ENCODE data around the gene BMPR1B. TPM values are rescaled to one million over a fixed set of nuclear protein-coding genes. Genes with fewer than 3 reads are reported as not detected.
A peak's percentile ranks its signal among the peaks of the same experiment; 100 is the strongest.

The BMPR1B gene
- total RNA-seq, 1 experiment from 2014 or later, result not detected

- TF ChIP-seq ZBTB33 (IDR thresholded peaks at IDR 0.05; ENCODE audit: extremely low read depth, insufficient replicate concordance, low read length) (no peak), FOSL1 (IDR thresholded peaks at IDR 0.05; ENCODE audit: low read depth) (no peak), EZH2 (IDR thresholded peaks at IDR 0.05) (no peak), MAX (IDR thresholded peaks at IDR 0.05) (no peak), SRF (IDR thresholded peaks at IDR 0.05; ENCODE audit: low read depth) (no peak), REST (IDR thresholded peaks at IDR 0.05; ENCODE audit: low read depth) (no peak), EZH2phosphoT487 (IDR thresholded peaks at IDR 0.05; ENCODE audit: borderline replicate concordance) (no peak), RAD21 (IDR thresholded peaks at IDR 0.05; ENCODE audit: low read depth) (no peak), SIN3A (IDR thresholded peaks at IDR 0.05; ENCODE audit: low read depth) (no peak), ZFX (IDR thresholded peaks at IDR 0.05) (no peak), POLR2AphosphoS5 (IDR thresholded peaks at IDR 0.05; ENCODE audit: low read depth, low read length) (no peak), CEBPB (IDR thresholded peaks at IDR 0.05; ENCODE audit: low read depth) (no peak), CTCF (IDR thresholded peaks at IDR 0.05 in 2 of 3, conservative IDR thresholded peaks at IDR 0.05 in 1 of 3; ENCODE audit: borderline replicate concordance in 1 of 3, insufficient read depth in 1 of 3, low read depth in 2 of 3, low read length in 2 of 3) (no peak), SP1 (IDR thresholded peaks at IDR 0.05; ENCODE audit: low read depth) (no peak), YY1 (IDR thresholded peaks at IDR 0.05; ENCODE audit: extremely low read depth, insufficient replicate concordance, low read depth, low read length) (no peak), EGR1 (IDR thresholded peaks at IDR 0.05; ENCODE audit: low read depth) (no peak), ZNF274 (IDR thresholded peaks at IDR 0.05; ENCODE audit: low read depth, low read length) (no peak), ELF1 (IDR thresholded peaks at IDR 0.05; ENCODE audit: borderline replicate concordance, low read depth) (no peak), JUND (IDR thresholded peaks at IDR 0.05) (no peak), POLR2A (IDR thresholded peaks at IDR 0.05; ENCODE audit: borderline replicate concordance, extremely low read depth, insufficient read depth, insufficient read length) (no peak)
- POLR2A ChIA-PET, result no interaction called here
- H3K27me3 ChIP-seq (ENCODE audit: insufficient read depth, low read length), result no peaks in the 10 kb centered on the region
- no peak overlapping the region for H3K4me3 ChIP-seq (replicated peaks in 1 of 2; ENCODE audit: low read depth in 1 of 2, low read length in 2 of 2)
- RAD21 ChIA-PET (ENCODE audit: low non-redundant PET in 1 of 2, low total read pairs in 2 of 2, uncharacterized antibody in 2 of 2, unreplicated experiment in 2 of 2), result no interaction called here
- H4K20me1 ChIP-seq (ENCODE audit: insufficient read depth), result no peaks in the 10 kb centered on the region
- H3K4me1 ChIP-seq (ENCODE audit: control insufficient read depth in 1 of 2, insufficient read depth in 2 of 2, low read length in 2 of 2), result peaks cover 0 to 3% of the 10 kb centered on the region in 2 experiments; a peak in 1 of 4 replicates
- ATAC-seq (peak; percentile 53), DNase-seq (ENCODE audit: low read depth, low spot score) (no peak)
- BruUV-seq (replicated peaks), result no TSS peak
- H3K27ac ChIP-seq (ENCODE audit: low read depth, low read length), result no peak overlapping the region
- CTCF ChIA-PET, result no interaction called here
- H2AFZ ChIP-seq (ENCODE audit: low read depth, low read length, poor library complexity, severe bottlenecking), result peak overlapping the region; percentile 50
- intact Hi-C loops (cut with micrococcal nuclease), result no loop called here
- no peaks in the 10 kb centered on the region for H3K79me2 ChIP-seq (ENCODE audit: insufficient read depth, low read length)
- no peaks in the 10 kb centered on the region for H3K9me2 ChIP-seq (ENCODE audit: insufficient read depth)
- H3K9me3 ChIP-seq (ENCODE audit: control insufficient read depth in 1 of 2, insufficient read depth in 1 of 2, low read depth in 1 of 2, low read length in 2 of 2), result no peaks in the 10 kb centered on the region
- H3K4me2 ChIP-seq (ENCODE audit: low read length), result no peak overlapping the region
- no peak overlapping the region for H3K9ac ChIP-seq (ENCODE audit: low read length)
- H3K36me3 ChIP-seq (ENCODE audit: control insufficient read depth in 1 of 2, insufficient read depth in 2 of 2, low read length in 2 of 2), result no peaks in the 10 kb centered on the region
Observed at GRCh38 chr4:94947681-94948108, 189.9 kb downstream of the BMPR1B start.

All from HCT116 (cell line).